HUES64 (cell line): ENCODE data around the gene BDKRB1.

Experiments
- H3K27ac ChIP-seq: 2 replicates; pipeline ENCODE4 v1.7.0; 2013; ENCODE audit warnings: low read depth, low read length, inconsistent platforms
- H3K27me3 ChIP-seq: 2 replicates; pipeline ENCODE4 v1.6.1; 2013; ENCODE audit warnings: mild to moderate bottlenecking, low read length; ENCODE audit not compliant: insufficient read depth
- H3K36me3 ChIP-seq: 2 replicates; pipeline ENCODE4 v1.6.1; 2013; ENCODE audit warnings: mild to moderate bottlenecking, low read length; ENCODE audit not compliant: insufficient read depth
- H3K4me1 ChIP-seq: 2 replicates; pipeline ENCODE4 v1.6.1; 2013; ENCODE audit warnings: mild to moderate bottlenecking, low read length, moderate library complexity; ENCODE audit not compliant: insufficient read depth
- H3K4me3 ChIP-seq: 2 replicates; pipeline ENCODE4 v1.5.1; 2013; ENCODE audit warnings: mild to moderate bottlenecking, low read length, moderate library complexity
- H3K9ac ChIP-seq: 2 replicates; pipeline ENCODE4 v1.6.1; 2013; ENCODE audit warnings: mild to moderate bottlenecking, low read depth, low read length
- H3K9me3 ChIP-seq: 2 replicates; pipeline ENCODE4 v1.6.1; 2013; ENCODE audit warnings: low read depth, low read length; ENCODE audit not compliant: insufficient read depth
- WGBS: fragments of 150-250, 120-280 bp; methylation state at CpG from one replicate; pipeline ENCODE4 v1.1.7; 2013; ENCODE audit warnings: missing lambda C conversion rate; 5-methylcytosine and 5-hydroxymethylcytosine counted together

BDKRB1 gene

GRCh38 chr14:96249029-96249428 lies 7.0 kb upstream of the BDKRB1 start:
- Histone ChIP-seq H3K27me3 (no peaks in the 10 kb centered on the region), H3K4me3 (no peak overlapping the region), H3K27ac (no peak overlapping the region), H3K4me1 (peaks cover 5% of the 10 kb centered on the region; the same call in 1 of the 2 replicates), H3K9ac (no peak overlapping the region), H3K9me3 (no peaks in the 10 kb centered on the region), H3K36me3 (no peaks in the 10 kb centered on the region)
- WGBS = 96% methylated on average over 5 of the region's 5 CpGs

DNA sequence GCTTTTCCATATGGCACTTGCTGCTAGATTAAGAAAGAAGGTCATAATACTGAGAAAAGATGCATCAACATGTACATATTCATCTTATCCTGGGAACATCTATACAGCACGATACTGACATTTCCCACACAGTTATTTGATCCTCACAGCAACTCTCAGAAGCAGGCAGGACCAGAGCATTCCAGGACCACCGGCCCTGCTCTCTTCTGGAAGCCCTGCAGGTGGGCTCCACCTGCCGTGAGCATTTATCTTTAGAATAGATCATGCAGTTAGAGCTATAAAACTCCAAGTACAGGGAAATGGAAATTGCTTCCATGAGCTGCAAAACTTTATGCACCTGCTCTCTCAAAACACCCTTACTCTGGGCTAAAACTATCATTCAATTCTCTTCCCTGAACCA lies 5.5 kb upstream of the BDKRB1 start:
- Histone ChIP-seq H3K9ac (no peak overlapping the region), H3K27me3 (no peaks in the 10 kb centered on the region), H3K9me3 (no peaks in the 10 kb centered on the region), H3K4me1 (peaks cover 5% of the 10 kb centered on the region; the same call in 1 of the 2 replicates), H3K27ac (no peak overlapping the region), H3K4me3 (no peak overlapping the region), H3K36me3 (no peaks in the 10 kb centered on the region)
- WGBS = 62% methylated on average over 3 of the region's 3 CpGs

DNA sequence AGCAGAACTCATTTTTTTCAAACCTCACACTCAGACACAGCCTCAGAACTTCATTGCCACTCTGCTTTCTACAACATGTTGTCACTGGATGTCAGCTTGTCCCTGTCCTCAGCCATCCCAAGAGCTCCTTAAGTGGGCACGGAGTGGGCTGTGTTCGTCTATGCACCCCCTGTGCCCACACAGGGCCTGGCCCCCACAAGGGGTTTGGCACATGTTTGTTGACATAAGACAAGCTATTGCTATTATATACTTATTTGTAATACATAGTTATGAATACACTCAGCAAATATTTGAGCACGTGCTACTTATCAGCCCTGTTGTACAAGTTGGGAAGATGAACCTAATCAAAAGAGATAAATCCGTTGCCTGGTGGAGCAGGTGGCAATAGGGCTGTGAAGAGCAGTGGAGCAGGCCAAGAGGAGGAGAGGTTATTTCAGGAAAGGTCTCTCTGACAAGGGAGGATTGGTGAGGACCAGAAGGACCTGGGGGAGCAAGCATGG lies 4.3 kb upstream of the BDKRB1 start:
- 94% methylated on average over 4 of the region's 4 CpGs for WGBS
- Histone ChIP-seq H3K9me3 (no peaks in the 10 kb centered on the region), H3K36me3 (no peaks in the 10 kb centered on the region), H3K27ac (no peak overlapping the region), H3K27me3 (no peaks in the 10 kb centered on the region), H3K4me3 (no peak overlapping the region), H3K9ac (no peak overlapping the region), H3K4me1 (peaks cover 5% of the 10 kb centered on the region; the same call in 1 of the 2 replicates)

DNA sequence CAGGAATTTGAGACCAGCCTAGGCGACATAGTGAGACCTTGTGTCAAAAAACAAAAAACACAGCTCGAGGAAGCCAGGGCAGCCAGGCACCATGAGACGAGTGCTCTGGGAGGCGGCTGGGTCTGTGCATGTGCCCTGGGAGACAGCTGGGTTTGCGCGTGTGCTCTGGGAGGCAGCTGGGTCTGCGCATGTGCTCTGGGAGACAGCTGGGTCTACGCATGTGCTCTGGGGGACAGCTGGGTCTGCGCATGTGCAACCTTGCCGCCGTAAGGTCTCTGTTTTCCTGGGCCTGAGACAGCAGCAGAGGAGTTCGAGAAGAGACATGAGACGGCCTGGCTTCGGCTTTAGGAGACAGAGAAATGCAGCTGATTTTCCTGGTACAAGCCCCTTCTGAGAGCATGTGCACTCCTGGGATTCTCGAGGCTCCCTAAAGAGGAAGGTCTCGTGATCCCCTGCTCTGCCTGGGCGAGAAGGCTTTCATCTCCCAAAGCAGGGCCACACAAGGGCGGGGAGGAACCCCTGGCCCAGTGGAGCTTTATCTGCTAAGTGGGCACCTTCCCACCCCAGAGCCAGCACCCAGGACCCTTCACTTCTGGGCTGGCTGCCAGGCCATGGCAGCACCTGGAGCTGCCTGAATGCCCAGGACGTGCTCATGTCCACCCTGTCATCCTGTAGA lies 3.5 kb upstream of the BDKRB1 start:
- Histone ChIP-seq H3K9ac (no peak overlapping the region), H3K4me3 (no peak overlapping the region), H3K9me3 (no peaks in the 10 kb centered on the region), H3K36me3 (no peaks in the 10 kb centered on the region), H3K27ac (no peak overlapping the region), H3K27me3 (no peaks in the 10 kb centered on the region), H3K4me1 (peaks cover 5% of the 10 kb centered on the region; the same call in 1 of the 2 replicates)
- WGBS = 92% methylated on average over 19 of the region's 19 CpGs

- H3K9ac ChIP-seq = no peak overlapping the region
- H3K4me3 ChIP-seq = no peak overlapping the region
- no peaks in the 10 kb centered on the region for H3K27me3 ChIP-seq
- WGBS = 73% methylated on average over 9 of the region's 9 CpGs
- peaks cover 5% of the 10 kb centered on the region; the same call in 1 of the 2 replicates for H3K4me1 ChIP-seq
- H3K36me3 ChIP-seq = no peaks in the 10 kb centered on the region
- no peaks in the 10 kb centered on the region for H3K9me3 ChIP-seq
- no peak overlapping the region for H3K27ac ChIP-seq
Measured at GRCh38 chr14:96252999-96253539, 2.9 kb upstream of the BDKRB1 start.

- Histone ChIP-seq H3K4me3 (no peak overlapping the region), H3K27me3 (no peaks in the 10 kb centered on the region), H3K9me3 (peaks cover 1% of the 10 kb centered on the region; the same call in 1 of the 2 replicates), H3K27ac (no peak overlapping the region), H3K9ac (no peak overlapping the region), H3K36me3 (no peaks in the 10 kb centered on the region), H3K4me1 (peaks cover 5% of the 10 kb centered on the region; the same call in 1 of the 2 replicates)
- WGBS = 89% methylated on average over 11 of the region's 11 CpGs
Measured at GRCh38 chr14:96254687-96255086, 1.3 kb upstream of the BDKRB1 start.

DNA sequence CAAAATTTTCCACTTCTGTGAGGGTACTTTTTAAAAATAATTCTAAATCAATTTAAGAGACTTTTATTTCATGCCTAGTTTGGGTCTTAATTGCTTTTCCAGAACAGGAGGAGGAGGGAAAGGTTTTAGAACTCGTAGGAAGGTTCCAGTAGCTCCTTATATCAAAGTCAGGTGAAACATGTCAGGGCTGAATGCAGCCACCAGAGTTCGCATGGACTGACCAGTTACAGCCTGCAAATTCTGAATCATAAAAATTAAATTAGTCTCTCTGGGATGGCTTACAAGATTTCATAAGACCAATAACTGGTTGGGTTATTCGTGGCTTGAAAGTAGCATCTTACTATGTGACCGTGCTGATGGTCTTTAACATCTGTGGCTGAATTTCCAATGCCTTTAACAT lies 397 bp downstream of the BDKRB1 start:
- H3K4me1 ChIP-seq = peaks cover 5% of the 10 kb centered on the region; the same call in 1 of the 2 replicates
- H3K4me3 ChIP-seq = no peak overlapping the region
- WGBS = 85% methylated on average over 4 of the region's 4 CpGs
- no peak overlapping the region for H3K27ac ChIP-seq
- H3K9ac ChIP-seq = no peak overlapping the region
- peaks cover 3% of the 10 kb centered on the region; the same call in 1 of the 2 replicates for H3K9me3 ChIP-seq
- no peaks in the 10 kb centered on the region for H3K36me3 ChIP-seq
- no peaks in the 10 kb centered on the region for H3K27me3 ChIP-seq

GRCh38 chr14:96257056-96257455 lies 1.0 kb downstream of the BDKRB1 start:
- peaks cover 3% of the 10 kb centered on the region; the same call in 1 of the 2 replicates for H3K9me3 ChIP-seq
- H3K27me3 ChIP-seq = no peaks in the 10 kb centered on the region
- H3K27ac ChIP-seq = no peak overlapping the region
- no peak overlapping the region for H3K4me3 ChIP-seq
- no peaks in the 10 kb centered on the region for H3K36me3 ChIP-seq
- 91% methylated on average over 8 of the region's 8 CpGs for WGBS
- H3K4me1 ChIP-seq = peaks cover 5% of the 10 kb centered on the region; the same call in 1 of the 2 replicates
- no peak overlapping the region for H3K9ac ChIP-seq

DNA sequence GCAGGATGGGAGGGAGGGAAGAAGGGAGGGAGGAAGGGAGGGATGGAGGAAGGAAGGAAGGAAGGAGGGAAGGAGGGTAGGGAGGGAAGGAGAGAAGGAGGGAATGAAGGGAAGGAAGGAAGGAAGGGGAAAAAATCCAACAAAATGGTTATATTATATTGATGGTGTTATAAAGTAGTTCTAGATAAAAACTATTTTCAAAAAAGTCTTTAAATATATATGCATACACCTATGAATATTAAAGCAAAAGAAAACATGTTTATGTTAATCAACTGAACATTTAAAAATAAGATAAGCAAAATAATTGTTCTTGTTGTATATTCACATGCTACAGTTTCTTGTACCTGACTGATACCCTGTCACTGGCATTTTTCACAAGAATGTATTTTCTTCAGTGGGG lies 1.9 kb downstream of the BDKRB1 start:
- no peaks in the 10 kb centered on the region for H3K27me3 ChIP-seq
- peaks cover 5% of the 10 kb centered on the region; the same call in 1 of the 2 replicates for H3K4me1 ChIP-seq
- H3K4me3 ChIP-seq = no peak overlapping the region
- no peak overlapping the region for H3K9ac ChIP-seq
- H3K9me3 ChIP-seq = peaks cover 3% of the 10 kb centered on the region; the same call in 1 of the 2 replicates
- no peaks in the 10 kb centered on the region for H3K36me3 ChIP-seq
- H3K27ac ChIP-seq = no peak overlapping the region

- Histone ChIP-seq H3K4me3 (no peak overlapping the region), H3K27ac (no peak overlapping the region), H3K9me3 (peaks cover 3% of the 10 kb centered on the region; the same call in 1 of the 2 replicates), H3K27me3 (no peaks in the 10 kb centered on the region), H3K4me1 (no peaks in the 10 kb centered on the region), H3K9ac (no peak overlapping the region), H3K36me3 (no peaks in the 10 kb centered on the region)
- WGBS = 77% methylated on average over 2 of the region's 2 CpGs
Measured at GRCh38 chr14:96260341-96260821, 4.4 kb downstream of the BDKRB1 start.

- Histone ChIP-seq H3K27ac (no peak overlapping the region), H3K9me3 (peaks cover 3% of the 10 kb centered on the region; the same call in 1 of the 2 replicates), H3K36me3 (no peaks in the 10 kb centered on the region), H3K4me3 (no peak overlapping the region), H3K4me1 (no peaks in the 10 kb centered on the region), H3K9ac (no peak overlapping the region), H3K27me3 (no peaks in the 10 kb centered on the region)
- 85% methylated on average over 4 of the region's 5 CpGs for WGBS
Measured at GRCh38 chr14:96261053-96261452, 5.0 kb downstream of the BDKRB1 start.
